Measurements from ENCODE around the gene SORT1. TPM values are rescaled to one million over a fixed set of nuclear protein-coding genes. Genes with fewer than 3 reads are reported as not detected.
"Not testable (repeated sequence)": the region's sequence is repeated elsewhere in the genome, so short reads cannot be mapped to it uniquely, and the experiment has no call there.

The SORT1 gene
- total RNA-seq, 4 donors from 2014 or later: 55.8 to 79.2 (median 68.3) TPM

DNA sequence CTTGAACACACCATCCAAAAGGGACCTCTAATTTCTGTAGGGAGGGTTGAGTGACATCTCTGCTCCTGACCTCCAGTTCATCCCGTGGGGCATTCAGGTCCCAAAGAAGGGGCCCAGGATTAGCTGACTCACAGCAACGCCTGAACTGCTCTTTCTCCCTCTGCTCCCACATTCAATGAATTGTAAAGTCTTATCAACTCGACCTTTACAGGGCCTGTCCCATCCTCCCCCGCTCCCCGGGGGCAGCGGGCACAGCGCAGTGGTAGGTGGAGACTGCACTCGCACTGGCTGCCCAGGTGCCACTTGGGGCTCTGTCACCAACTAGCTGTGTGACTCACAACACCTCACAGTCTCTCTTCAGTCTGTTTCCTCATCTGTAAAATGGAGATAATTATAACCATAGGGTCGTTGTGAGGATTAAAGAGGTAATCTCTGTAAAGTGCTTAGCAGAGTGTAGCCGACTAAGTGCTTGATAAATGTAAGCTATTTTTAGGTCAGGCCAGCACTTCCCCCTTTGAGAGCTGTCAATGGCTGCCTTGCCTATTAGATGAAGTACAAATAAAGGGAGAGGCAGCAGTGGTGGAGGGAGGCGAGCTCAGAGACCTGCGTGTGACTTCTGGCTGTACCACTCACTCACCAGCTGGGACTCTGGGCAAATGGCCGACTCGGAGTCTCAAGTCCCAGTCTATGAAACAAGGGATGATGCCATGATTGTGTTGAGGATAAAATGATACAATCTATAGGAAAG lies 90.3 kb downstream of the SORT1 start:
- TF ChIP-seq, protein P1, sequence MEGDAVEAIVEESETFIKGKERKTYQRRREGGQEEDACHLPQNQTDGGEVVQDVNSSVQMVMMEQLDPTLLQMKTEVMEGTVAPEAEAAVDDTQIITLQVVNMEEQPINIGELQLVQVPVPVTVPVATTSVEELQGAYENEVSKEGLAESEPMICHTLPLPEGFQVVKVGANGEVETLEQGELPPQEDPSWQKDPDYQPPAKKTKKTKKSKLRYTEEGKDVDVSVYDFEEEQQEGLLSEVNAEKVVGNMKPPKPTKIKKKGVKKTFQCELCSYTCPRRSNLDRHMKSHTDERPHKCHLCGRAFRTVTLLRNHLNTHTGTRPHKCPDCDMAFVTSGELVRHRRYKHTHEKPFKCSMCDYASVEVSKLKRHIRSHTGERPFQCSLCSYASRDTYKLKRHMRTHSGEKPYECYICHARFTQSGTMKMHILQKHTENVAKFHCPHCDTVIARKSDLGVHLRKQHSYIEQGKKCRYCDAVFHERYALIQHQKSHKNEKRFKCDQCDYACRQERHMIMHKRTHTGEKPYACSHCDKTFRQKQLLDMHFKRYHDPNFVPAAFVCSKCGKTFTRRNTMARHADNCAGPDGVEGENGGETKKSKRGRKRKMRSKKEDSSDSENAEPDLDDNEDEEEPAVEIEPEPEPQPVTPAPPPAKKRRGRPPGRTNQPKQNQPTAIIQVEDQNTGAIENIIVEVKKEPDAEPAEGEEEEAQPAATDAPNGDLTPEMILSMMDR (IDR thresholded peaks at IDR 0.05): no peak
- ATAC-seq (ENCODE audit: low FRiP score) (no peak), DNase-seq (ENCODE audit: low spot score) (no peak)

DNA sequence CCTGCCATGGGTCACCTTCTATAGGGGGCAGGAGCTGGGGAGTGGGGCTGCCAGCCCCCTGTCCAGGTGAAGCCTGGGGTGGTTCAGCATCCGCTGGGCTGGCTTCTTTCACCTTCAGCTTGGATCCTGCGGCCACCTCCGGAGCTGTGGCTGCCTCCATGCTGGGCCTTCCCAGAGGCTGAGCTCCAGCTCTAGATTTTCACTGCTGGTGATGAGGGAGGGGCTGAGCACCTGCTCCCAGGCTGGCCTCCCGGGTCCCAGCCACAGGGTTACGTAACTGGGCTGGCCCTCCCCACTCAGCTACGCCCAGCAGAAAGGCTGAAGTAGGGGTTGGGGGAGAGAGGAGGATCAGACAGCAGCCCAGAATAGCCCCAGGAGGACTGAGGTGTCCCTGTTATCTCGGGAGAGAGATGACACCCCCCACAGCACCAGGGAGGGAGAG lies 90.9 kb downstream of the SORT1 start, which contains the start of gene MYBPHL:
MYBPHL (minus strand) TSS at position 180 of the 442 bp plus-strand sequence; CDS start at position 160, 20 bp downstream.
- no peak for DNase-seq (ENCODE audit: low spot score)
- TF ChIP-seq, protein P1 (IDR thresholded peaks at IDR 0.05): no peak
- ATAC-seq (ENCODE audit: low FRiP score): no peak

DNA sequence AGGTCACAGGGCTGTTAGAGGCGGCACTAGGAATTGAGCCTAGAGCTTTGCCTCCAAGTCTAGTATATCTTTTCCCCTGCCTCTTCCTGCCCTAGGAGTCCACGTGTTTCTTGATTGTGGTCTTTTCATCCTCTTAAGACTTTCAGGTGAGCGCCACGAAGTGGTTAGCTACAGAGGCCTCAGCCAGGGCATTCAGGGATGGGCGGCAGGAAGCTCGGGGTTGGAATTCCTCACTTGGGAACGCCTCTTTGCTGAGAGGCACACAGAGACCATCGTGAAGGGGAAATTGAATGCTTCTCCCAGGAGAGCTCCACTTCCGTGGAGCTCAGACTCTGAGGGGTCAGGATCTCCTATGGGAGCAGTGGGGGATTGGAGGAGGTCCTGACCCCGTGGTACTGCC lies 91.7 kb downstream of the SORT1 start:
- DNase-seq (ENCODE audit: low spot score); ATAC-seq (ENCODE audit: low FRiP score): not testable (repeated sequence)

DNA sequence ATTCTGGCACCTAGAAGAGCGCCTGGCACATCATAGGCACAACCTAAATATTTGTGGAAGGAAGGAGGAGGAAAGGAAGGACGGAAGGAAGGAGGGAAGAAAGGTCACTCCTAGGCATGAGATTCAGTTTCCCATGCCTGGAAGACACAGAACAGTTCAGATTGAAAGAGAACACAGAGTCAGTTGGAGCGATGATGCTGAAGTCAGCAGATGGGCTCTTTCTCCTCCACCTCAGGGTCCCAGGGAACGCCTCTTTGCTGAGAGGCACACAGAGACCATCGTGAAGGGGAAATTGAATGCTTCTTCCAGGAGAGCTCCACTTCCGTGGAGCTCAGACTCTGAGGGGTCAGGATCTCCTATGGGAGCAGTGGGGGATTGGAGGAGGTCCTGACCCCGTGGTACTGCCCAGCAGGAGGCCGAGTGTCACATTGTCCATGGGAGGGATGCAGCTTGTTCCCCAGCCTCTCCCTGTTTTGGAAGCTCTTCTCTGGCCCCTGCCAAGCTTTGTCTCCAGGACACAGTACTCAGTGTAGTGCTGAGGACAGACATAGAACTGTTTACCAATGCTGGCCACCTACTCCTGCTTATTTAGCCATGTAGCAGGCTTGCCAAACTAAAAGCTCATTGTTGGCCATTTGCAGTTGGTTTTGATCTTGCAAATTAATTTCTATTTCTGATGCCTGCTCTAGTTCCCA lies 93.3 kb downstream of the SORT1 start:
- TF ChIP-seq, protein P1 (IDR thresholded peaks at IDR 0.05): no peak
- DNase-seq (ENCODE audit: low spot score) (no peak), ATAC-seq (ENCODE audit: low FRiP score) (no peak)

DNA sequence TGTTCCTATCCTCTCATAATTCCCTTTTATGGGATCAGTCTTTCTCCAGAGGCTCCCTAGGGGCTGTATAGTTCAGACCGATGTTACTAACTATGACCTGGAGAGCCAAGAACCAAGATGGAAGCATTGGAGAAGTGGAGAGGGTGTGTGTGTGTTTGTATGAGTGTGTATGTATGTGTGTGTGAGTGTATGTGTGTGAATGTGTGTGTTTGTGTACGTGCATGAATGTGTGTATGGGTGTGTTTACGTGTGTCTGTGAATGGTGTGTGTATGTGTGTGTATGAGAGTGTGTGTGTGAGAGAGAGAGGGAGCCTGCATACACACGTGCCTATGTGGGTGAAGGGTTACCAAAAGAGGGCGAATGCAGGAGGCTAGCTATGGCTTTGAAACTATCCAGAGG lies 95.8 kb downstream of the SORT1 start:
- TF ChIP-seq, protein P1 (IDR thresholded peaks at IDR 0.05): no peak
- DNase-seq (ENCODE audit: low spot score): no peak
- ATAC-seq (ENCODE audit: low FRiP score): no peak

DNA sequence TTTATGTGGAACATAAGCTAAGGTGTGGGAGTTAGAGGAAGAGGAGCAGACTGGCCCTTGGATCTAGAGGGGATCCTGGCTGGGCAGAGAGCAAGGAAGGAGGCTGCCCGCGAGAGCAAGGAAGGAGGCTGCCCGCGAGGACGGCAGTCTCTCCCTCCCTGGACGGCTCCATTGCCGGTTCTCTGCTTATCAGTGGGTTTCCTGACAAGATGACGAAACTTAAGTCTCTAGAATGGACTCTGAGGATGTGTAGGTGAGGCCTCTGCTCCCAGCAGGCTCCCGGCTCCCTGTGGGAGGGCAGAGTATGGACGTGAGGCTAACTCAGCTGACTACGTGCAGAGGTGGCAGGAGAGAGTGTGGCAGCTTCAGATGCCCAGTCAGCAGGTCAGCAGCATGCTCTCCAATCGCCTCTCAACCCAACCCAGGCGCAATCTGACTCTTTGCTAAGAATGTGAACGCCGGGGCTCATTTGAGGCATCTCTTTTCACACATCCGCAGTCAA lies 97.0 kb downstream of the SORT1 start:
- DNase-seq (ENCODE audit: low spot score) (no peak), ATAC-seq (ENCODE audit: low FRiP score) (no peak)
- TF ChIP-seq, protein P1 (IDR thresholded peaks at IDR 0.05): no peak

DNA sequence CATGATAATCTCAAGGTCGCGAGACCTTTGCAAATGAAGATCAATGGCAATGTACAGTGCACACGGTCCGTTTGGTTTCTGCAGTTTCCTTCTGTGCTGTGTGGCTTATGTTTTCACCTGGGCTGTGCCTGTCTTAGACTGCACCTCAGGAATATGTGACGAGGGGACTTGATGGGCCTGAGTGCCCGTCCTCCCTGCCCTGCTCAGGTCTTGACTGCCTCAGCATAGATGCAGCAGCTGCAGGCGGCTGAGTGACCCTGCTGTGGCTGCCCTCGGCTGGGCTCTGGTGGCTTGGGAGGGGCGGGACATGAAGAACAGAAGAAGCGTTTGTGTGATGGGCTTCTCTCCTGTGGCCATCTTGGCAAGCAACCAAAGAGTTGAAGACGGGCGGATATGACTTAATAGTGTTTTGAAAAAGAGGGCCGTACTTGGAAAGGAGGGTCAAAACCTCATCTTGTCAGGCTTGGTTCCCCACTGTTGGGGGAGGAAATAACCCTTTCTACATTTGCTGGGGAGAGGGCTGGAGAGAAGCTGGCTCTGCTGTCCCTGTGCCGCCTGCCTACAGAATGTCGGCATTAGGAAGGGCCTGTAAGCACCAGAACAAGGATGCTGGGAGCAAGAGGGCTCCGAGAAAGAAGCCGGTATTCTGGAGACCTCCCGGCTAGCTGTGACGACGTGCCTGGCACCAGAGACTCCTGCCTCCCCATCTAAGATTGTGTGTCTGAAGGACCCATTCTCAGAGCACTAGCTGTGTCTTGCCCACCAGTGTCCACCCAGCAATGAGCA lies 98.0 kb downstream of the SORT1 start:
- TF ChIP-seq, protein P1 (IDR thresholded peaks at IDR 0.05): no peak
- no peak for DNase-seq (ENCODE audit: low spot score)
- no peak for ATAC-seq (ENCODE audit: low FRiP score)

All from omental fat pad (tissue), 4 donors.